CD4-positive, alpha-beta T cell (primary cell): Measurements from ENCODE around the gene HELZ. TPM values are rescaled to one million over a fixed set of nuclear protein-coding genes. Genes with fewer than 3 reads are reported as not detected.

Experiments
- ATAC-seq: fragments of 200-7000 bp; cut with Tn5 transposase; one replicate; pipeline ENCODE4 v1.10.0; 2022; ENCODE audit warnings: mild to moderate bottlenecking; ENCODE audit not compliant: poor library complexity
- CTCF ChIA-PET: fragments of 350-600 bp; sonication (Branson Sonifier 250); formaldehyde crosslinking; loops from one replicate; lab custom pipeline; 2021; ENCODE audit warnings: antibody characterized with exemption, inconsistent platforms; lab: Charles Lee
- POLR2A ChIA-PET: fragments of 350-600 bp; sonication (Branson Sonifier 250); formaldehyde crosslinking; loops from one replicate; lab custom pipeline; 2021; ENCODE audit warnings: antibody characterized with exemption, inconsistent platforms; lab: Charles Lee
- DNase-seq, 14 experiments: peaks; one replicate each; pipeline ENCODE4 v3.0.0-alpha.2; 2013 to 2020; ENCODE audit warnings: mixed read lengths in 2 of 14
- H3K27ac ChIP-seq, 2 donors: one replicate each; pipeline versions ENCODE4 v1.5.1 to v1.7.0; 2013; ENCODE audit warnings: low read length in 2 of 2, low read depth in 1 of 2, mild to moderate bottlenecking in 1 of 2
- H3K27me3 ChIP-seq, 2 experiments: 1 replicate in 1 of 2; 2 replicates in 1 of 2; pipeline versions ENCODE4 v1.6.1 to v1.7.0; 2013; ENCODE audit warnings: low read length in 2 of 2, control low read depth in 1 of 2, mild to moderate bottlenecking in 1 of 2, moderate library complexity in 1 of 2; ENCODE audit not compliant: insufficient read depth in 2 of 2, control insufficient read depth in 1 of 2
- H3K36me3 ChIP-seq: one replicate; pipeline ENCODE4 v1.6.1; 2013; ENCODE audit warnings: low read length, control low read depth; ENCODE audit not compliant: insufficient read depth
- H3K4me1 ChIP-seq: one replicate; pipeline ENCODE4 v1.6.1; 2013; ENCODE audit warnings: low read length, control low read depth; ENCODE audit not compliant: insufficient read depth
- H3K4me3 ChIP-seq: one replicate; pipeline ENCODE4 v1.5.1; 2013; ENCODE audit warnings: mild to moderate bottlenecking, low read length, moderate library complexity
- H3K9me3 ChIP-seq, 2 experiments: 1 replicate in 1 of 2; 2 replicates in 1 of 2; pipeline versions ENCODE4 v1.6.1 to v1.7.0; 2013; ENCODE audit warnings: low read length in 2 of 2, mild to moderate bottlenecking in 2 of 2, control low read depth in 1 of 2, moderate library complexity in 1 of 2; ENCODE audit not compliant: control insufficient read depth in 1 of 2, insufficient read depth in 1 of 2
- H3K27ac Mint-ChIP-seq: one replicate; pipeline ENCODE4 v1.8.0; 2020; ENCODE audit warnings: mixed read lengths
- H3K27me3 Mint-ChIP-seq: one replicate; pipeline ENCODE4 v1.8.0; 2021; ENCODE audit warnings: mixed read lengths
- H3K36me3 Mint-ChIP-seq: one replicate; pipeline ENCODE4 v1.8.0; 2021; ENCODE audit warnings: low read depth, mixed read lengths
- H3K4me1 Mint-ChIP-seq: one replicate; pipeline ENCODE4 v1.8.0; 2021; ENCODE audit warnings: low read depth, mixed read lengths
- H3K4me3 Mint-ChIP-seq: one replicate; pipeline ENCODE4 v1.8.0; 2020; ENCODE audit warnings: mild to moderate bottlenecking, mixed read lengths
- H3K9me3 Mint-ChIP-seq: one replicate; pipeline ENCODE4 v1.8.0; 2020; ENCODE audit warnings: mixed read lengths
- CTCF ChIP-seq: fragments of 200-600 bp; IDR thresholded peaks from one replicate; pipeline ENCODE4 v1.8.0; 2022; ENCODE audit warnings: antibody characterized with exemption, mild to moderate bottlenecking
- intact Hi-C, 2 experiments: fragments of 100-400 bp; cut with DNase I in 1 of 2; cut with micrococcal nuclease in 1 of 2; formaldehyde crosslinking; loops; one replicate each; pipeline versions ENCODE4 v1.15.1 to v1.9.0; 2023 to 2025; cut with DNase I, micrococcal nuclease
- total RNA-seq, 174 experiments: library from RNA in 2 of 174; stranded (reverse) in 2 of 174; gene quantifications; one replicate each; pipeline ENCODE4 v1.2.3 and lab custom pipeline; 2021 to 2026

Gene HELZ
- total RNA-seq, 2 experiments from 2014 or later, result 94.8 to 107 TPM

DNA sequence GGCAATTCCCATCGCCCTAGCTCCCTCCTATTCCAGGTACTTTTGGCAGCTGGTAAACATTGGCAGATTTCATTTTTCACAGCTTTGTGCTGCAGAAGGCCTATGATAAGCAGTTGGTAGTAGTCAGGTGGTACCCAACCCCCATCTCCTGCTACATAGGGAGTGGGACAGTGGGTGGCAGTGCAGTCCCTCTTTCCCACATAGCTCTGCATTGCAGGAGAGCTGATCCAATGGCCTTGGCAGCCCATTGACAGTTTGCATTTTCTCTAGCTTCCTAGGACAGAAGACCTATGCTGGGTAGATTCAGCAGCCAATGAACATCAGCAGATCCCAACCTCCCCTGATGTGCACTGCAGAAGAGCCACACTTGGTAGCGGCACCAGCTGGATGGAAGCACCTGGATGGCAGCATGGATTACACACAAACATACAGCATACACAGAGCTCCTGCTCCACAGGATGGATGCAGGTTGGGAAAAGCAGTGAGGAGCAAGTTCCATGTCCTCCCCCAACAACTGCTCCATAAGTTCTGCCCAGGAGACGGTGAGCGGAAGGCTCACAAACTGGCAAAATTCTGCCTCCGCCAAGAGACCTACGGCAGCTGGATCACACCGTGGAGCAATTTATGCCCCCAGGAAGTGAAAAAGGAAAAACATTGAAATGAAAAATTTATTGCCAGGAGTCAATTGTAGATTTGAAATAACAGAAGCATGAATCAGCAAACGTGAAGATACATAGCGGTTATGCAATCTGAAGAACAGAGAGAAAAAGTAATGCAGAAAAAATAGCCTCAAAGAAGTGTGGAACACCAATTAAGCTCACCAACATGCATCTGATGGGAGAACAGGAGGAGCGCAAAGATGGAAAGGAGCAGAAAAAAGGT is 105.0 kb downstream of the HELZ start:
- ChIA-PET CTCF (no interaction called here), POLR2A (interaction anchor here (1.4 kb wide), 1 partner anchor 13 kb away, joined by 3 read pairs; no protein-coding TSS in a partner anchor)
- no peak for TF ChIP-seq CTCF
- Mint-ChIP-seq H3K27me3 (no peaks in the 10 kb centered on the region), H3K4me1 (peaks cover 35% of the 10 kb centered on the region), H3K36me3 (peaks cover 94% of the 10 kb centered on the region), H3K9me3 (peaks cover 2% of the 10 kb centered on the region), H3K27ac (peak overlapping the region; percentile 21), H3K4me3 (no peak overlapping the region)
- peak in 1 of 14 experiments; percentile 11 for DNase-seq
- intact Hi-C loops, result no loop called here
- Histone ChIP-seq H3K9me3 (no peaks in the 10 kb centered on the region), H3K36me3 (peaks cover 63% of the 10 kb centered on the region), H3K4me3 (no peak overlapping the region), H3K4me1 (peaks cover 12% of the 10 kb centered on the region), H3K27ac (no peak overlapping the region), H3K27me3 (no peaks in the 10 kb centered on the region)
- ATAC-seq, result no peak

DNA sequence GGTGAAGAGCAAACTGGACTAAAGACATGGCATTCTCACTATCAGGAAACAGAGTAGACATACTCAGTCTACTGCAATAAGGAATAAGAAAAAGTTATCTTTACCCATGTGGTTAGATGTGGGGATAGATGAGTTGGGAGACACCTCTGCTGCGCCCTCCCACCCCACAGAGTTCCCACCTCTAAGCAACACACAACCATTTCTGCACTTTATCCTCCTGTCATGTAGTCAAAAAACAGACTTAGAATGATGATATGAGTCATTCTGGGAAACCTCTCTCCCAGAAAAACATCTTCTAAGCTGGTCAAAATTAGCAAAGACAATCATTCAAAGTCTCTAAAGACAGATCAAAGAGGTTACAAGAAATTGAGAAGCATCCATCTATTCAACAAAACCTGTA is 105.7 kb downstream of the HELZ start:
- Histone ChIP-seq H3K36me3 (peaks cover 58% of the 10 kb centered on the region), H3K9me3 (no peaks in the 10 kb centered on the region), H3K27ac (no peak overlapping the region), H3K4me3 (no peak overlapping the region), H3K4me1 (peaks cover 12% of the 10 kb centered on the region), H3K27me3 (no peaks in the 10 kb centered on the region)
- ChIA-PET CTCF (no interaction called here), POLR2A (no interaction called here)
- no peak for ATAC-seq
- Mint-ChIP-seq H3K4me1 (peaks cover 35% of the 10 kb centered on the region), H3K4me3 (no peak overlapping the region), H3K27ac (no peak overlapping the region), H3K27me3 (no peaks in the 10 kb centered on the region), H3K36me3 (peaks cover 88% of the 10 kb centered on the region), H3K9me3 (peaks cover 2% of the 10 kb centered on the region)
- intact Hi-C loops, result no loop called here
- TF ChIP-seq CTCF, result no peak
- no peak for DNase-seq

DNA sequence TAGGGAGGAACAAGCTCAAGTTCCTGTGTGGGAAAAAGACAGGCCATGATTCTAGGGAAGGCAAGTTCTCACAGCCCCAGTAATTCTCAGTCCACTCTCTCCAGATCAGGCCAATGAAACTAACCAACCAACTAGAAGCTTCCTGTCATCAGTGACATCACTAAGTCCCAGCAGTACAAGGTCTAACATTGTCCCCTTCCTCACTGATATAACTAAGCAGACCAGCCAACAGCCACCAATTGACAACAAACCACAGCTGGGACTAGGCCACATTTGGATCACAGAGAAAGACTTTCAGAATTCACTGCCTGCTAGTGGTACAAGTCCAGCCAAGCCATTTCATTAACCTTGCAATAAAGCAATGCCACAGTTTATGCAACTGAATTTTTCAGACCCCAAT is 106.6 kb downstream of the HELZ start:
- Mint-ChIP-seq H3K27me3 (no peaks in the 10 kb centered on the region), H3K4me1 (peaks cover 35% of the 10 kb centered on the region), H3K27ac (peak overlapping the region; percentile 4), H3K36me3 (peaks cover 80% of the 10 kb centered on the region), H3K4me3 (no peak overlapping the region), H3K9me3 (peaks cover 2% of the 10 kb centered on the region)
- DNase-seq, result peak in 1 of 14 experiments; percentile 13
- Histone ChIP-seq H3K4me3 (no peak overlapping the region), H3K27me3 (no peaks in the 10 kb centered on the region), H3K27ac (no peak overlapping the region), H3K36me3 (peaks cover 56% of the 10 kb centered on the region), H3K4me1 (peaks cover 12% of the 10 kb centered on the region), H3K9me3 (no peaks in the 10 kb centered on the region)
- intact Hi-C loops, result no loop called here
- TF ChIP-seq CTCF, result no peak
- CTCF ChIA-PET, result no interaction called here
- POLR2A ChIA-PET, result no interaction called here
- ATAC-seq, result no peak
